Measurements from ENCODE around the gene GDAP2.
"Not testable (repeated sequence)": the region's sequence is repeated elsewhere in the genome, so short reads cannot be mapped to it uniquely, and the experiment has no call there.

Gene GDAP2

DNA sequence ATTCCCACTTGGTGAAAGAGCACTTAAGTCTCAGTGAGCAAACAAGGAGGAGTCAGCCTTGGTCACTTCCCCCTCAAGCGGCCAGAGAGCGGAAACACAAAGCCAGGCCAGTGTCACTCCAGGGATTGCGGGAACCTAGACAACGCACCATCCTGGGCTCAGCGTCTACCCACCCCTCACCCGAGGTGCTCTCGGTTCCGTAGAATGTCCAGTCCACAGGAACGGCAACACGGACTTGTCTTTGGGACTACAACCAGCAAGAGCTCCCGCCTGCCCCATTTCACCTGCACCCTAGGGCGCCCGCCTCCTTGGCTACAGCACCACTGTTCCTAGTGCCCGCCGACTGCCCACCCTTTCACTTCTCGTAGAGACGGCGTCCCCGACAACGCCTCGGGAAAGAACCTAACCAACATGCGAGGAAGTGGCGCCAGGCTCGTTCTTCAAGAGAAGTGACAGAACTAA lies 509 bp downstream of the GDAP2 start:
- Mint-ChIP-seq H3K4me1 (peaks cover 55% of the 10 kb centered on the region), H3K9me3 (no peaks in the 10 kb centered on the region), H3K4me3 (peak overlapping the region; percentile 99), H3K27me3 (no peaks in the 10 kb centered on the region), H3K27ac (peak overlapping the region; percentile 97), H3K36me3 (ENCODE audit: low read depth) (peaks cover 39% of the 10 kb centered on the region)
- peak; percentile 31 for ATAC-seq
- no peak for DNase-seq

GRCh38 chr1:117925981-117926380 lies 3.4 kb downstream of the GDAP2 start:
- peaks cover 32% of the 10 kb centered on the region for H3K4me1 Mint-ChIP-seq
- ATAC-seq: no peak
- H3K36me3 Mint-ChIP-seq (ENCODE audit: low read depth): peaks cover 20% of the 10 kb centered on the region
- DNase-seq: no peak
- no peaks in the 10 kb centered on the region for H3K27me3 Mint-ChIP-seq
- H3K4me3 Mint-ChIP-seq: no peak overlapping the region
- H3K9me3 Mint-ChIP-seq: no peaks in the 10 kb centered on the region
- no peak overlapping the region for H3K27ac Mint-ChIP-seq

DNA sequence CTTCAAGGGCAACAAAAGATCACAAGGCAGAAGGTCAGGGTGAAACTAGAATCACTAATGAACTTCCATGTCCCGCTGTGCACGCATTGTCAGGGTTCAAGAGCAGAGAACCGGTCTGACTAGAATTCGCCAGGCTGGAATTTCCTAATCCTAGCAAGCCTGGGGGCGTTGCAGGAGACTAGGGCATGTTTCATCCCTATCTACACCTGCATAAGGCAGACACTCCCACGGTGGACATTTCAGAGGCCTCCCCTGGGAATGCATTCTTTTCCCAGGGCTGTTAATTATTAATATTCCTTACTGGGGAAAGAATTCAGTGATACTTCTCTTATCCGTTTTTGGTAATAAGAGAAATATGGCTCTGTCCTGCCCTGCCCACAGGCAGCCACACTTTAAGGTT lies 6.7 kb downstream of the GDAP2 start:
- H3K27me3 Mint-ChIP-seq, H3K9me3 Mint-ChIP-seq, H3K4me1 Mint-ChIP-seq, H3K4me3 Mint-ChIP-seq, ATAC-seq, DNase-seq, H3K27ac Mint-ChIP-seq: not testable (repeated sequence)
- H3K36me3 Mint-ChIP-seq (ENCODE audit: low read depth): peaks cover 21% of the 10 kb centered on the region

- no peak overlapping the region for H3K4me3 Mint-ChIP-seq
- H3K27ac Mint-ChIP-seq: no peak overlapping the region
- peaks cover 28% of the 10 kb centered on the region for H3K36me3 Mint-ChIP-seq (ENCODE audit: low read depth)
- no peaks in the 10 kb centered on the region for H3K9me3 Mint-ChIP-seq
- ATAC-seq (no peak), DNase-seq (no peak)
- H3K27me3 Mint-ChIP-seq: no peaks in the 10 kb centered on the region
- peaks cover 5% of the 10 kb centered on the region for H3K4me1 Mint-ChIP-seq
Measured at GRCh38 chr1:117921991-117922390, 7.4 kb downstream of the GDAP2 start.

DNA sequence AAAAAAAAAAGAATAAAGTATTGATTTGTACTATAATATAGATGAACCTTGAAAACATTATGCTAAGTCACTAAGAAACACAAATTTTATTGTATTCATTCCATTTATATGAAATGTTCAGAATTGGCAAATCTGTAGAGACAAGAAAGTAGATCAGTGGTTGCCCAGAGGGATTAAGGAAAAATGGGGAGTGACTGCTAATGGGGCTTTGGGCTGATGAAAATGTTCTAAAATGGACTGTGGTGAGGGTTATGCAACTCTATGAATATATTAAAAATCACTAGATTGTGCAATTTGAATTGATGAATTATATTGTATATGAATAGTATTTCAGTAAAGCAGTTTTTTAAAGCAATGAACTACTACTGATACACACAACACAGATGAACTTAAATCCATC lies 10.0 kb downstream of the GDAP2 start:
- Mint-ChIP-seq H3K36me3 (ENCODE audit: low read depth) (peaks cover 52% of the 10 kb centered on the region), H3K4me1 (no peaks in the 10 kb centered on the region)

GRCh38 chr1:117911051-117911450 lies 18.4 kb downstream of the GDAP2 start:
- ATAC-seq: no peak
- Mint-ChIP-seq H3K4me3 (no peak overlapping the region), H3K36me3 (ENCODE audit: low read depth) (peaks cover 36% of the 10 kb centered on the region), H3K9me3 (no peaks in the 10 kb centered on the region), H3K4me1 (no peaks in the 10 kb centered on the region), H3K27me3 (no peaks in the 10 kb centered on the region), H3K27ac (no peak overlapping the region)
- no peak for DNase-seq

More for the DNA sequence above, 10.0 kb downstream of the GDAP2 start:
- Mint-ChIP-seq H3K9me3 (no peaks in the 10 kb centered on the region), H3K4me3 (no peak overlapping the region), H3K27me3 (no peaks in the 10 kb centered on the region), H3K27ac (no peak overlapping the region)
- DNase-seq: no peak
- ATAC-seq: no peak

GRCh38 chr1:117905019-117905418 lies 24.4 kb downstream of the GDAP2 start:
- H3K27ac Mint-ChIP-seq: peak overlapping the region; percentile 3
- H3K27me3 Mint-ChIP-seq: no peaks in the 10 kb centered on the region
- peaks cover 2% of the 10 kb centered on the region for H3K4me1 Mint-ChIP-seq
- H3K9me3 Mint-ChIP-seq: peaks cover 6% of the 10 kb centered on the region
- DNase-seq (no peak), ATAC-seq (no peak)
- H3K4me3 Mint-ChIP-seq: no peak overlapping the region
- H3K36me3 Mint-ChIP-seq (ENCODE audit: low read depth): peaks cover 43% of the 10 kb centered on the region

DNA sequence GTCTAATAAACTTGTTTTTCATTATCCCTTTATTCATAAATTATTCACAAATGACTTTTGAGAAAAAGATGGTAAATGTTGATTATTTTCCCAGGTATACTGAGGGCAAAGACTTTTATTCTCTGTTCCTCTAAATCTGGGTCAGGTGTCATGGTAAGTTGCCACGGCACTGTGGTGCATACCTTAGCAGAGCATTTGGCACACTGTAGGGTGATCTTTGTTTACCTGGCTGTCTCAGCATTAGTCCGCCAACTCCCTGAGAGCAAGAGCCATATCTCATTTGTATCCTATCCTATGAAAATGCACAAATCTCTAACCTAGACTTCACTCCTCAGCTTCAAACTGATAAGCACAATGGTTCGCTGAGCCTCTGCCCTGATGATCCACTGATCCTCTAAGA lies 24.9 kb downstream of the GDAP2 start:
- Mint-ChIP-seq H3K4me3 (no peak overlapping the region), H3K4me1 (peaks cover 2% of the 10 kb centered on the region), H3K27me3 (no peaks in the 10 kb centered on the region), H3K36me3 (ENCODE audit: low read depth) (peaks cover 43% of the 10 kb centered on the region), H3K27ac (peak overlapping the region; percentile 3), H3K9me3 (peaks cover 6% of the 10 kb centered on the region)
- ATAC-seq (no peak), DNase-seq (no peak)

DNA sequence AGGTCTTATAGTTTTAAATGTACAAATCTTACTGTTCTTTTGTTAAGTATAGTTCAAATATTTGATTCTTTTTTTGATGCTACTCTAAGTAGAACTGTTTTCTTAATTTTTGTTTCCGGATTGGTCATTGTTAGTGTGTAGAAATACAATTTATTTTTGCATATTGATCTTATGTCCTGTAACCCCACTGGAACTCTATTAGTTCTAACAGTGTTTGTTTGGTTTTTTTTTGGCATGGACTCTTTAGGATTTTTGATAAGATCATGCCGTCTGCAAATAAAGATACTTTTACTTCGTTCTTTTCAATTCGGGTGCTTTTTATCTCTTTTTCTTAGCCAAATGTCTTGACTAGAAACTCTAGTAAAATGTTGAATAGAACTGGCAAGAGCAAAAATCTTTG lies 26.5 kb downstream of the GDAP2 start:
- Mint-ChIP-seq H3K9me3 (peaks cover 6% of the 10 kb centered on the region), H3K36me3 (ENCODE audit: low read depth) (peaks cover 47% of the 10 kb centered on the region), H3K27me3 (no peaks in the 10 kb centered on the region), H3K4me1 (peaks cover 2% of the 10 kb centered on the region), H3K27ac (no peak overlapping the region), H3K4me3 (no peak overlapping the region)
- DNase-seq: no peak
- ATAC-seq: no peak

DNA sequence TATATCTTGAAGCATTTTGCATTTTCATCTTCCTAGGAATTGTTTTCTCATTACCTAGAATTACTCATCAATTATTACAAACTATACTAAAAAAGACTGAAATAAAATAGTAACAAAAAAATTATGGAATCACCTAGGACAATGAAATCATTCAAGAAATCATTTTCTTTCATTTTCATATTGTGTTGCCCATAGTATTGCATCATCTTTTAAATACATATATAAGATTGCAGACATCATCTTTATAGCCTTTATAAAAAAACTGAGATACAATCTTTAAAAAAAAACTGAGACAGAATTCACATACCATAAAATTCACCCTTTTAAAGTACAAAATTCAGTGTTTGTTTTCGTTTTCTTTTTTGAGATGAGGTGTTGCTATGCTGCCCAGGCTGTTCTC lies 29.6 kb downstream of the GDAP2 start:
- H3K9me3 Mint-ChIP-seq: peaks cover 6% of the 10 kb centered on the region
- DNase-seq (no peak), ATAC-seq (no peak)
- peak overlapping the region; percentile 59 for H3K27ac Mint-ChIP-seq
- H3K4me1 Mint-ChIP-seq: peaks cover 8% of the 10 kb centered on the region
- H3K4me3 Mint-ChIP-seq: no peak overlapping the region
- no peaks in the 10 kb centered on the region for H3K27me3 Mint-ChIP-seq
- peaks cover 36% of the 10 kb centered on the region for H3K36me3 Mint-ChIP-seq (ENCODE audit: low read depth)

GRCh38 chr1:117897551-117897950 lies 31.9 kb downstream of the GDAP2 start:
- H3K4me1 Mint-ChIP-seq: peaks cover 8% of the 10 kb centered on the region
- ATAC-seq (no peak), DNase-seq (no peak)
- peaks cover 6% of the 10 kb centered on the region for H3K9me3 Mint-ChIP-seq
- no peak overlapping the region for H3K27ac Mint-ChIP-seq
- no peak overlapping the region for H3K4me3 Mint-ChIP-seq
- H3K27me3 Mint-ChIP-seq: no peaks in the 10 kb centered on the region
- peaks cover 27% of the 10 kb centered on the region for H3K36me3 Mint-ChIP-seq (ENCODE audit: low read depth)

DNA sequence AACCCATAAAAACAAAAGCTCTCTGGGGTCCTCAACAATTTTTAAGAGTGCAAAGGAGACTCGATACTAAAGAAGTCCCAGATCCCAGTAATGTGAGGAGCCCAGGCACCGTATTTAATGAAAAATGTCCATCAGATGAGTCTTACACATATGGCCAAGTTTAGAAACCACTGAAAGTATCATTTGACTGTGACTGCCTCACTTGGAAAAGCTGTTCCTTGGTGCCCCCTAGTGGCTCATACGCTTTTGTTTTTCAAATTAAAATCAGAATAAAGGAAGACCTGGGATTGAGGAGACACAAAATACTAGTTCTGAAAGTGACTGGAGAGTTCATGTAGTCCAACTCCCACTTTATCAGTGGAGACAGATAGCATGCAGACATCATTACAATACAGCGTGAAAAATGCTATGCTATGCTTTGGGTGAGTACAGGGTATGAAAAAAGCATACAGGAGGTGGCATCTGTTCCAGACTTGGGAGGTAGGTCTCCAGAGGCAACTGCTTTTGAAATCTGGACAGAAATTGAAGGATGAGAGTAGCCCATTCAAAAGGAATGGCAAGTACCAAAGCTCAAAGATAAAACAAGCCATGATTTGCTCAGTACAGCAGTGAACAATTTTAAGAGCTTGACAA lies 33.8 kb downstream of the GDAP2 start:
- Mint-ChIP-seq H3K4me3 (no peak overlapping the region), H3K36me3 (ENCODE audit: low read depth) (peaks cover 13% of the 10 kb centered on the region), H3K27ac (peak overlapping the region; percentile 38), H3K27me3 (no peaks in the 10 kb centered on the region), H3K9me3 (no peaks in the 10 kb centered on the region), H3K4me1 (peaks cover 8% of the 10 kb centered on the region)
- ATAC-seq: peak; percentile 93
- peak; percentile 65 for DNase-seq

DNA sequence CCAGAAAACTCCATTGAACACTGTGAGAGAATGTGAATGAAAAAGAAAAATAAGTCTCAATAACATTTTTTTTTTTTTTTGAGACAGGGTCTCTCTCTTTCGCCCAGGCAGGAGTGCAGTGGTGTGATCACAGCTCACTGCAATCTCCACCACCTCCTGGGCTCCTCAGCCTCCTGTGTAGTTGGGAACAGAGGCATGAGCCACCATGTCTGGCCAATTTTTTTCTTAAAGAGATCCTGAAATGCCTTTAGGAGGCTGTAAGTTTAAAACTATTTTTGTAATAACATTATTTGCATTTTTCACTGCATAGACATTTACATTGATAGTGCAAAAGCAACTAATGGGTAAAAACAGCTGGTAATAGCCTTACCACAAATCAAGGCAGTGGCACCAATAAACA lies 35.3 kb downstream of the GDAP2 start:
- ATAC-seq: no peak

DNA sequence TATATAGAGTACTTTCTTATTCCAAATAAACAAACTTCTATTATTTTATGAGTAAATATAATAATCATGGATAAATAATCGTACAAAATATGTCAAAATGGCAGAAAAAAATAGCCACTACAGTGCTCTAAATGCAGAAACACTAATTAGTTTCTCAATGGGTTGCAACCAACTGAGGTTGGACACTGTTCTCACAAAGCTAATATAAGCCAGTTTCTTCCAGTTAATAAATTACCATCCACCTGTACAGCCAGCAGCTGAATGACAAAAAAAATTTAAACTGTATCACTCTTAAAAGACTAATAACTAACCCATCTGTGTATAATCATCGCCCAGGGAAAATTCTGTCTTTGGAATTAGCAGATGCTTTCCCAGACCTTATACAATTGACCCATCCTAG lies 36.9 kb downstream of the GDAP2 start:
- H3K9me3 Mint-ChIP-seq: no peaks in the 10 kb centered on the region
- no peak for ATAC-seq
- no peak overlapping the region for H3K4me3 Mint-ChIP-seq
- peaks cover 6% of the 10 kb centered on the region for H3K4me1 Mint-ChIP-seq
- DNase-seq: no peak
- no peak overlapping the region for H3K27ac Mint-ChIP-seq
- no peaks in the 10 kb centered on the region for H3K27me3 Mint-ChIP-seq
- peaks cover 11% of the 10 kb centered on the region for H3K36me3 Mint-ChIP-seq (ENCODE audit: low read depth)

More for the DNA sequence above, 35.3 kb downstream of the GDAP2 start:
- Mint-ChIP-seq H3K4me1 (peaks cover 6% of the 10 kb centered on the region), H3K9me3 (no peaks in the 10 kb centered on the region), H3K4me3 (no peak overlapping the region), H3K27me3 (no peaks in the 10 kb centered on the region), H3K36me3 (ENCODE audit: low read depth) (peaks cover 15% of the 10 kb centered on the region), H3K27ac (no peak overlapping the region)
- no peak for DNase-seq

GRCh38 chr1:117890452-117890851 lies 39.0 kb downstream of the GDAP2 start:
- DNase-seq (no peak), ATAC-seq (no peak)
- no peaks in the 10 kb centered on the region for H3K27me3 Mint-ChIP-seq
- peaks cover 16% of the 10 kb centered on the region for H3K36me3 Mint-ChIP-seq (ENCODE audit: low read depth)
- H3K27ac Mint-ChIP-seq: no peak overlapping the region
- no peak overlapping the region for H3K4me3 Mint-ChIP-seq
- peaks cover 4% of the 10 kb centered on the region for H3K4me1 Mint-ChIP-seq
- H3K9me3 Mint-ChIP-seq: no peaks in the 10 kb centered on the region
